Transverse colon (tissue), 4 donors: ENCODE measurements around the gene EMC1.
"Not testable (repeated sequence)": the region's sequence is repeated elsewhere in the genome, so short reads cannot be mapped to it uniquely, and the experiment has no call there.

Experiments used
- CTCF ChIP-seq, 5 experiments: fragments of 200-600 bp in 3 of 5; fragments of 450-650 bp in 2 of 5; sonication (generic) in 3 of 5; IDR thresholded peaks; 1 replicate in 2 of 5; 2 replicates in 3 of 5; pipeline ENCODE4 v1.5.1; 2016 to 2017; ENCODE audit warnings: antibody characterized with exemption in 5 of 5, inconsistent platforms in 3 of 5, mild to moderate bottlenecking in 2 of 5, moderate library complexity in 1 of 5
- POLR2AphosphoS5 ChIP-seq, 3 donors: sonication (generic); formaldehyde crosslinking; IDR thresholded peaks; one replicate each; pipeline ENCODE4 v1.6.1; 2016; ENCODE audit warnings: antibody characterized with exemption in 3 of 3

- not testable (repeated sequence) for TF ChIP-seq CTCF, POLR2AphosphoS5 (IDR thresholded peaks at IDR 0.05)
Observed at GRCh38 chr1:19180265-19180657, 71.1 kb downstream of the EMC1 start.
